ENCODE measurements around the gene ERAL1. TPM values are rescaled to one million over a fixed set of nuclear protein-coding genes. Genes with fewer than 3 reads are reported as not detected.

Gene ERAL1
- total and polyA plus RNA-seq, 2 donors (not counting 1 experiment from before 2014, with no cell fraction given) = 35.9 to 45.7 TPM

DNA sequence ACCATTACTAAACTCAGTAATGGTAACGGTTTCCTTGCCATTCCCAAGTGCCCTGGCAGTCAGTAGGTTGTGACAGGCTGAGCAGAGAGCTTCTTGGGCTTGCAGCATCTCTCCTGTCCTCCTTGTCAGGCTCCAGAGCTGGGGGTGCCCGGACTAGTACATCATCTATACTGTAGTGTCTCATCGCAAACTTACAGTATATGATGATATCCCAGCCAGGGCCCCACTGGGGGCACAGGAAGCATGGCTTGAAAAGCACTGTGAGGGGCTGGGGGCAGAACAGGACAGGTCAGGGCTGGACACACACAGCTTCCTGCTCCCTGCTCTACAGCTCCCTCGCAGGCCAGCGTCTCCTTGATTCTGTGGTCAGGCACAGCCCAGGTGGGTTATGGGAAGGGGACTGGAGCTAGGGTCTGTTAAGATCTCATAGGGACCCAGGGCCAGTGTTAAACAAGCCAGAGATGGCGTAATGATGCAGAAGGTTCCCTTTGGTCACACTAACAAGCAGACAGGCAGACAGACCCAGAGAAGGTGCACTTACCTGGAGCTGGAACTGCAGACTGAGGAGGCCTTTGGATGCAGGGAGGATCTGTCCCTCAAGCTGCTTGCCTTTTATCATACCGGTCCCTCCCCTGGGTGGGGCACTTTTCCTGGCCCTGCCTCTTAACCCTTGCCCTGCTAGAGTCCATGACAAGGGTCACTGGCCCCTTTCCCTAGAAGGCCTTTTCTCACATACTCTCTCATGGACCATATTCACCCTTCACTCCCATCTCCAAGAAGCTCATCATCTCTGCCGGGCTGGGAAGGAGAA lies 6.8 kb downstream of the ERAL1 start:
- Histone ChIP-seq H3K4me2 (replicated peaks; ENCODE audit: low read depth, low read length, poor library complexity, severe bottlenecking) (no peak overlapping the region), H3K27ac (ENCODE audit: low read length in 2 of 2) (no peak overlapping the region), H3K4me3 (ENCODE audit: control extremely low read depth in 1 of 5, extremely low read depth in 1 of 5, insufficient read depth in 1 of 5, low read depth in 2 of 5, low read length in 4 of 5) (no peak overlapping the region), H3K79me2 (ENCODE audit: control insufficient read depth, insufficient read depth, low read length) (no peaks in the 10 kb centered on the region), H3K4me1 (ENCODE audit: control insufficient read depth in 2 of 2, insufficient read depth in 2 of 2, low read length in 2 of 2) (peaks cover 0 to 17% of the 10 kb centered on the region in 2 donors), H3K9ac (ENCODE audit: low read length) (no peak overlapping the region), H4K20me1 (ENCODE audit: control insufficient read depth, insufficient read depth, low read length, poor library complexity, severe bottlenecking) (no peaks in the 10 kb centered on the region), H3K27me3 (replicated peaks in 1 of 4; ENCODE audit: control extremely low read depth in 1 of 4, control insufficient read depth in 3 of 4, insufficient read depth in 4 of 4, low read length in 3 of 4) (no peaks in the 10 kb centered on the region), H3K9me3 (ENCODE audit: control extremely low read depth in 1 of 3, control insufficient read depth in 2 of 3, insufficient read depth in 1 of 3, low read length in 2 of 3) (no peaks in the 10 kb centered on the region), H3K36me3 (replicated peaks in 1 of 2; ENCODE audit: control extremely low read depth in 1 of 2, control insufficient read depth in 1 of 2, extremely low read depth in 1 of 2, insufficient read depth in 2 of 2, low read length in 1 of 2) (peaks cover 0 to 34% of the 10 kb centered on the region in 2 experiments), H2AFZ (ENCODE audit: insufficient read depth, low read depth, low read length, poor library complexity, severe bottlenecking) (no peak overlapping the region)
- Mint-ChIP-seq H3K9me3 (ENCODE audit: insufficient read depth) (no peaks in the 10 kb centered on the region), H3K4me1 (peaks cover 13% of the 10 kb centered on the region), H3K27ac (no peak overlapping the region), H3K4me3 (no peak overlapping the region), H3K27me3 (no peaks in the 10 kb centered on the region)
- DNase-seq (no peak), ATAC-seq (ENCODE audit: low read depth) (no peak)
- 88% methylated on average over 6 of the region's 8 CpGs for WGBS (ENCODE audit: insufficient coverage)
- TF ChIP-seq EZH2 (IDR thresholded peaks at IDR 0.05; ENCODE audit: borderline replicate concordance, insufficient read depth, low read depth, low read length, poor library complexity, severe bottlenecking) = no peak
- TF ChIP-seq, protein P1, sequence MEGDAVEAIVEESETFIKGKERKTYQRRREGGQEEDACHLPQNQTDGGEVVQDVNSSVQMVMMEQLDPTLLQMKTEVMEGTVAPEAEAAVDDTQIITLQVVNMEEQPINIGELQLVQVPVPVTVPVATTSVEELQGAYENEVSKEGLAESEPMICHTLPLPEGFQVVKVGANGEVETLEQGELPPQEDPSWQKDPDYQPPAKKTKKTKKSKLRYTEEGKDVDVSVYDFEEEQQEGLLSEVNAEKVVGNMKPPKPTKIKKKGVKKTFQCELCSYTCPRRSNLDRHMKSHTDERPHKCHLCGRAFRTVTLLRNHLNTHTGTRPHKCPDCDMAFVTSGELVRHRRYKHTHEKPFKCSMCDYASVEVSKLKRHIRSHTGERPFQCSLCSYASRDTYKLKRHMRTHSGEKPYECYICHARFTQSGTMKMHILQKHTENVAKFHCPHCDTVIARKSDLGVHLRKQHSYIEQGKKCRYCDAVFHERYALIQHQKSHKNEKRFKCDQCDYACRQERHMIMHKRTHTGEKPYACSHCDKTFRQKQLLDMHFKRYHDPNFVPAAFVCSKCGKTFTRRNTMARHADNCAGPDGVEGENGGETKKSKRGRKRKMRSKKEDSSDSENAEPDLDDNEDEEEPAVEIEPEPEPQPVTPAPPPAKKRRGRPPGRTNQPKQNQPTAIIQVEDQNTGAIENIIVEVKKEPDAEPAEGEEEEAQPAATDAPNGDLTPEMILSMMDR (IDR thresholded peaks at IDR 0.05) = no peak
- POLR2A ChIA-PET = no interaction called here
- CTCF ChIA-PET = interaction anchor here (0.7 to 1.4 kb wide), 4 partner anchors 12 to 98 kb away, joined by 3 to 5 read pairs (median 4); partner anchors contain the start of gene FLOT2
- intact Hi-C loops (cut with micrococcal nuclease) = no loop called here

- Histone ChIP-seq H3K9me3 (ENCODE audit: control extremely low read depth in 1 of 3, control insufficient read depth in 2 of 3, insufficient read depth in 1 of 3, low read length in 2 of 3) (no peaks in the 10 kb centered on the region), H3K79me2 (ENCODE audit: control insufficient read depth, insufficient read depth, low read length) (no peaks in the 10 kb centered on the region), H3K4me3 (ENCODE audit: control extremely low read depth in 1 of 5, extremely low read depth in 1 of 5, insufficient read depth in 1 of 5, low read depth in 2 of 5, low read length in 4 of 5) (no peak overlapping the region), H3K27ac (ENCODE audit: low read length in 2 of 2) (no peak overlapping the region), H4K20me1 (ENCODE audit: control insufficient read depth, insufficient read depth, low read length, poor library complexity, severe bottlenecking) (no peaks in the 10 kb centered on the region), H3K4me1 (ENCODE audit: control insufficient read depth in 2 of 2, insufficient read depth in 2 of 2, low read length in 2 of 2) (peaks cover 0 to 17% of the 10 kb centered on the region in 2 donors), H2AFZ (ENCODE audit: insufficient read depth, low read depth, low read length, poor library complexity, severe bottlenecking) (no peak overlapping the region), H3K36me3 (replicated peaks in 1 of 2; ENCODE audit: control extremely low read depth in 1 of 2, control insufficient read depth in 1 of 2, extremely low read depth in 1 of 2, insufficient read depth in 2 of 2, low read length in 1 of 2) (peaks cover 0 to 34% of the 10 kb centered on the region in 2 experiments), H3K9ac (ENCODE audit: low read length) (no peak overlapping the region), H3K27me3 (replicated peaks in 1 of 4; ENCODE audit: control extremely low read depth in 1 of 4, control insufficient read depth in 3 of 4, insufficient read depth in 4 of 4, low read length in 3 of 4) (no peaks in the 10 kb centered on the region), H3K4me2 (replicated peaks; ENCODE audit: low read depth, low read length, poor library complexity, severe bottlenecking) (no peak overlapping the region)
- TF ChIP-seq EZH2 (IDR thresholded peaks at IDR 0.05; ENCODE audit: borderline replicate concordance, insufficient read depth, low read depth, low read length, poor library complexity, severe bottlenecking) = no peak
- TF ChIP-seq, protein P1 (IDR thresholded peaks at IDR 0.05) = no peak
- CTCF ChIA-PET = interaction anchor here (1.2 to 1.4 kb wide), 2 partner anchors 13 to 35 kb away, joined by 3 to 5 read pairs; partner anchors contain the start of gene FLOT2
- intact Hi-C loops (cut with micrococcal nuclease) = no loop called here
- no CpG with 5 or more reads among the region's 3 CpGs for WGBS (ENCODE audit: insufficient coverage)
- Mint-ChIP-seq H3K27ac (no peak overlapping the region), H3K4me1 (peaks cover 15% of the 10 kb centered on the region), H3K9me3 (ENCODE audit: insufficient read depth) (no peaks in the 10 kb centered on the region), H3K27me3 (no peaks in the 10 kb centered on the region), H3K4me3 (no peak overlapping the region)
- POLR2A ChIA-PET = no interaction called here
- DNase-seq = no peak
- ATAC-seq (ENCODE audit: low read depth) = no peak
Observed at GRCh38 chr17:28862561-28862960, 7.7 kb downstream of the ERAL1 start.
